D341Med (cell line): ENCODE results near the gene CCDC12.

Source experiments
- DNase-seq: peaks from one replicate; pipeline ENCODE4 v3.0.0; 2012; ENCODE audit warnings: low spot score

Gene CCDC12

DNA sequence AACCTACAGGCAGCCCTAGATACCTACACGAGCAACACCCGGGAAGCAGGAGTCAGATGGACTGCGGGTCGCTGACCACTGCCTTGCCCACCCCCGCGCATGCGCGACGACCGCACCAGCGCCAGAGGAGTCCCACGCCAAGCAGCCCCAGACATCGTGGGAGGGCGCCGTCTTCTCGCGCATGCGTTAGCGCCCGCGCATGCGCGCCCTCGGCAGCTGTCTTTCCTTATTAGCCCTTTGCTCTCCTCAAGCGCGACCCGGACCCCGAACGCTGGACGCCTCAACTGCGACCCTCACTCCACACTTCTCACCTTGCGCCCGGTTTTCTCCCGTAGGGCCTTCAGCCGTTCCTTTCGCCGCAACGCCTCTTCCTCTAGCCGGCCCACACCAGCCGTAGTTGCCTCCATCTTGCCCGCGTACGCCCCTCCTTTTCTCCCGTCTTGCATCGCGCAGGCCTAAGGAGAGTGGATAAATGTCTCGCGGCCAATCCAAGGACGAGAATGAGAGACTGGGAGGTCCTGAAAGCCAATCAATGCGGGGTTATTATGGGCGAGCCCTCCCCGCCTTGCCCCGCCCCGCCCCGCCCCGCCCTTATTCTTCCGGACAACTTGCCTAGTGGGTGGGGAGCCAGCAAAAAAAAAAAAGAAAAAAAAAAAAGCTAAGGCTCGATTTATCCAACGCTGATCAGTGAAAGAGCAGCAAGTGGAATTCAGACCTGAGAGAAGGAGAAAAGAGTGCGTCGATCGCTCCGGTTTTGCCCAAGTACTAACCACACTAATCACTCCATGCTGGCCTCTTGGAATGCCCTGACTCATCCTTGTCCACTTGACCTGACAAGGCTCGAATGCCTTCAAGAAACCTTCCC lies at the start of gene CCDC12:
Gene CCDC12, minus strand, starts transcription at position 420 of the 865 bp plus-strand sequence. Its CDS starts 13 bp downstream, at position 407.
- peak; percentile 95 for DNase-seq

DNA sequence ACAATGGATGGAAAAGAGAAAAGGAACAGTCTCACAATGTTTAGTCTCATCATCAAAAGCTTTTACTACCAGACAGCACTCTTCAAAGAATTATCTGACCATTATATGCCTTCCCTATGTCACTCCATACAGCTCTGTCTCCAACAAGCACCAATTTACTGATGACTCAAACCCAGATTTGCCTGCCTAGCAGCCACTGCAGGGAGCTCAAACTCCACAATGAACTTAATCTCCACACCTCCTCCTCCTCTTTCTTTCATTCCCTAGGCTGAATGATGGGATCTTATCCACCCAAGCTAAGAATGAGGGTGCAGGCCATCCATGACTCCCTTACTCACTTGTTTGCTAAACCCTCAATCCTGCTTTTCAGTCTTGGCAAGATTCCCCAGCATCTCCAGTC lies 48.4 kb upstream of the CCDC12 start:
- no peak for DNase-seq

DNA sequence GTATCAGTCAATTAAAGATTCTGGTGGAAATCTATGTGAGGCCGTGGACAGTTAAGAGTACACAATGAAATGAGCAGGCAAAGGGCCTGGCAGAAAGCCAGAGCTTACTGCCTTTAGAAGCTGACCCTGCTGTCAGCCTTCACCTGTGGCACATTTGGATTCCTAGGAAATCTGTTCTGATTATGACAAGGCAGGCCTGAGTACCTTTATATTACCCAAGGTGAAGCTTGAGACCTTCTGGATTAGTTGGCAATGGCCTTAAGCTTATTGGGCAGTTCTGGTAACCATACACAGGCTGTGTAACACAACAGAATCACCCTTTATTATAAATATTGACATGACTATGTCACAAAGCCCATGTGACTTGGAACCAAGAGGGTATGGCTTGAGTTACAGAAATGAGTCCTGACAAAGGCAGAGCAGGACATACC lies 46.1 kb upstream of the CCDC12 start:
- no peak for DNase-seq

DNA sequence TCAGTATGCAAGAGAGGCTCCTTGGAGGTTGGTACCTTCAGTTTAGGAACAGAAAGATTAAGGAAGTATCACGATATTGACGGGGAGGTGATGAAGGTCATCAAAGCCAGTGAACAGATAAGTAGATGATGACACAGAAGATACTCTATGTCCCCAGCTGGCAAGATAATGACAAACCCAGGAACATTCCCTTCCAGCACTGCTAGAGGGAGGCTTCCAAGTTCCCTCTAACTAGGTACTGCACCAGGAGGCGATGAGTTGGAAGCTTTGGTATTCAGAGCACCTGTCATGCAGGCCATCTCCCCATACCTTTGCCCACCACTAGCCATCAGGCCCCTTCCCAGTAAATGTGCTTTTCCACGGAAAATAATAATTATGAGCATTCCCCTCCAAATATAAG lies 43.8 kb upstream of the CCDC12 start:
- no peak for DNase-seq

DNA sequence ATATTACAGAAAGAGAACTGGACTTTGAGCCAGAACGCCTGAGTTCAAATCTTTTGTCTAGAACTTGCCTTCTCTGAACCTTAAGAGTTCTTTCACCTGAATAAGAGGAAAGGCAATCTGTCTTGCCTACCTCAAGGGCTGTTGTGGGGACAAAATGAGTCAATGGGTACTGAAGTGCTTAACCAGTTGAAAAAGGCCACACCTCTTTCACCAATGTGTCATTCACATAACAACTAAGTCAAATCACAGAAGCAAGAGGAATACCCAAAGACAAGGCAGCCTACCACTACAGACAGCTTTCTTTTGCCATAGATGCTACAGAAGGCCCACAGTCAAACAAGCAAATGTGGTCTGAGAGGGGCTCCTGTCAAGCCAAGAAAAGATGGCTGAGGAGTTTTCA lies 42.7 kb upstream of the CCDC12 start:
- DNase-seq = no peak

DNA sequence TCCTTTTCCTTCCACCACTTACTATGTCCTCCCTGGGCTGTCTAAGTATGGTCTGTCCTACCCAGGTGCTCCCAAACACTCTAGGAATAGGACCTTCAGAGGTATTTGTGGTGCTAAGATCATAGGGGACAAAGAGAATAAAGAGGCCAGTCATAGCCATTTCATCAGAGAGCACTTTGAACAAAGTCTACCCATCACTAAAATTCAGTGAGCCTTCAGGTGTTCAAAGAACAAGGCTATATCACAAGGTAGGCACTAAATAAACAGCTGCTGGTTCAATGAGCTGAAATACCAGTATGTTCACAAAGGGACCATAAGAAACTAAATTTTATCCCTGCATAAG lies 41.7 kb upstream of the CCDC12 start:
- no peak for DNase-seq

DNA sequence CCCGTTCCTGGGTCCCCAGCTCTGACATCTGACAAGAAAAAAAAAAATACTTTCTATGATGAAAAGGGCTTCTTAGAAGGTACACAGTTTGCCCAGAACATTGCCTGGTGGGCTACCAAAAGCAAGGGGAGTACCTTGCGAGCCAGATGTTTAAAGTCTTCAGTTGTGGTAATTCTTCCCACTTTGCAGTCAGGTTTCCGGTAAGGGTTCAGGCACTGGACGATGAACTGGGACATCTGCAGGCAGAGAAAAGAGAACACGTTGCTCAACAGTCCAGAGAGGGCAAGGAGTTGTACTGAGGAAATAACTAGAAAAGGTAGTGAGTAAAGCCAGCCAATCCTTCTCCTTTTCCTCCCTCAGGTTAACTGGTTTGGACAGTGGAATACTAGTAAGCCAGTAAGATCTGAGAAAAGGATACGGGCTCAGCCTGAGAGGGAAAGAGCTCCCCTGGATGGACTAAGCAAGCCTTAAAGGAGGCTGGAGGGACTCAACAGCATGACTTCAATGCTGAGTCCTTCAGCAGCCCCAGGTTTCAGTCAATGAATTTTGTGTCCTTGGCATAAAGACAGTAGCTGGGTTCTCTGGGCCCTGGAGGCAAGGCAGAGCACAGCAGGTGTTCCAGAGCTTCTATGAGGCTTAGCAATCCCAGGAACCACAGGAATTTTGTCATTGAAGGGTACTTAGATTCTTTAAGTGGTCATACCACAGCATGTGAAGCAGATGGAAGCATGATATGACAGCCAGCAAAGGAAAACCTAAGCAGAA lies 41.1 kb upstream of the CCDC12 start:
- DNase-seq = no peak

DNA sequence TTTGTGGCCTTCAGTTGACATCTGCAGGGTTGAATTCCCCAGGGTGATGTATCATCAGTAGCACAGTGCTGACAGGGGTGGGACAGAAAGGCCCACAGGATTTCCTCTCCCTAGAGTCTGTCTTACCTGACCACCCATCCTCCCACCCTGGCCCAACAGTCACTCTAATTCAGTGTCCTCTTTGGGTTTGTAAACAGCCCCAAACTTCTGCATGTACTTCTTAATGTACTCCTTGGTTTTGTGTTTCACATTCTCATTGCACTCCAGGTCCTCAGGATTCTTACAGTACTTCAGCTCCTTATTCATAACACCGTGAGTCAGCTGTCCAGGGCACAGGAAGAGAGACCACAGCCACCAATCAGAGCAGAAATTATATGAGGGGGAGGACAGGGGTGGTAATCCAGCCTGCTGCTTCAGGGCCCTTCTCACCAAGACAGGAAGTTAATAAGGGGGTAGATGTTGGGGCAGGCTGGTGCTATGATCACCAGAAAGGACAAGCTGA lies 40.4 kb upstream of the CCDC12 start:
- no peak for DNase-seq

DNA sequence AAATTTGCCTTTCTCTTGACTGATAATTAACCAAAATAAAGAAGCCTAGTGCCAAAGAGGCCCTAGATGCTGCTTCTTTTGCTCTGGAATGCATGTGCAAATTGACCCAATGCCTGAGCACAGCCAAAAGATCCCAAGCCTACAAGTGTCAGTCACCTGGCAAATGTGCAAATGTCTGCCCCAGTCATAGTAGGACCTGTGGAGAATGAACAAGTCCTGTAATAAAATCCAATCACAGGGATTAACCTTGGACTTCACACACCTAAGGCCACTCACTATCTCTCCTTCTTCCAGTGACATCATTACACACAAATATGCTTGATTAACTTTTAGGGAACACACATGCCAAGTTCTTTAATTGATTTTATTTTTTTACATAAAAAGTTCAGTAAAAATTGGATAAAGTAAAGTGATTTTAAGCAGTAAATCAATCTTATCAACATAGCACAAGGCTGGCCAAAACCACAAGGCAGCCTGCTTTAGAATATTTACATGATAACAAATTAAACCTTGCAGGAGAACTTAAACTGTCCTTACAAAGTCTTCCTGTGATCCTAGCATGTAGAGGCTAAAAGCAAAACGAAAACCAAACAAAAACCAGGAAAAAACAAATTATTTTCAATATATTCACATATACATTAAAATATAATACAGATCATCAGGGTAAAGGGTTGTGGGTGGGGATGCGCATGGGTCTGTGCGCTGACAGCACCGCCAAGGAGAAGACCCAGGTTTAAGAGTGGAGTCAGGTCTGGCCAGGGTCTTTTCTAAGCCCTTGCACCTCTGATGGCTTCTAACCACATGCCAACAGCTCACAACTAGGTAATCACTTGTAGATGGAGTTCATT lies 39.8 kb upstream of the CCDC12 start:
- DNase-seq = no peak

DNA sequence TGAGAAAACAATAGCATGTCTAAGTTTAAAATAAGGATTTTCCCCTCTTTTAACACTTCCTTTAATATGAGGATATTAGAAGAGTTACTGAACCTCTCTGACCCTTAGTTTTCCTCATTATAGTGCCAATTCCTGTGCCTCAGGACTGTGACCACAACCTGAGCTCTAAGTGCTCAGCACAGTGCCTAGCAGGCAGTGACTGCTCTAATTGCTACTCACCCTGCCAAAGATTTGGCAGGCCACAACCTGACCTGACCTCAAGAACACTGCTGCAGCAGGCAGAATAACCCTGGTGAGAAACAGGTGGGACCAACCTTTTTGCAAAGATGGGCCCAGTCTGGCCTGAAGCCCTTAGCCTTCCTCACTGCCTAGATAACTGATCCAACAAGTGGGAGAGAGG lies 38.6 kb upstream of the CCDC12 start:
- DNase-seq = no peak

DNA sequence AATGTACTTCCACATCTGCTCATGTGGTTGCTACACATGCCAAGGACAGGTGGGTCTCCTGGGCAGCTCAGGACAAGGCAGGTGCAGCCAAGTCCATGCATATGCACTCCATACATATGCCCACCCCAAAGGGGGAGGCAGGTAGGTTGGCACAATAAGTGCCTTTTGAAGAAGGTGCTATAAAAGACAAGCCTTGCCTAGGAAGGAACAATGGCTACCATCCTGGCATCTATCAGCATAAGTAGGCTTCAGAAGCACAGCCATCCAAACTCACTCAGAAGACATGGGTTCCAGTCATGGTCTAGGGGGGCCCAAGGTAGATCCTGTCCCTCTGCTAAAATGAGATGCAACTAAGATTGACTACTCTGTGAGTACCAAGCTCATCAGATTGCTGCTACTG lies 37.5 kb upstream of the CCDC12 start:
- DNase-seq = no peak

DNA sequence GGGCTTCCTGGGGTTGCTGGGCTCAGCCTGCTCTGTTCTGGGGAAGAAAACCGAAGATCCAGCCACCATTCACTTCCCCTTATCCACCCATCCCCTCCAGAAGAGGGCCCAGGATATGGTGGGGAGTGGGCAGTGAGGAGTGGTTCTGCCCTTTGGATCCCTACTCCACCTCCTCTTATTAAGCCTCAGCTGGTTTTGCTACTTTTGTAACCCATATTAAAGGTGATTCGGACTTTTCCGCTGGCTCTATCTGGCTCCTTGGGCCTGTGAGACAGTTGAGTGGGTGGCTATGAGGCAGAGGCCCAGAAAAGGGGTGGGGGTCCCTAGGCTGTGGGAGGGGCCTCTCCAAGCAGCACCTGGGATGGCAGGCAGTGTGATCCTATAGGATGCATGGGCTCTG lies 36.7 kb upstream of the CCDC12 start:
- no peak for DNase-seq

DNA sequence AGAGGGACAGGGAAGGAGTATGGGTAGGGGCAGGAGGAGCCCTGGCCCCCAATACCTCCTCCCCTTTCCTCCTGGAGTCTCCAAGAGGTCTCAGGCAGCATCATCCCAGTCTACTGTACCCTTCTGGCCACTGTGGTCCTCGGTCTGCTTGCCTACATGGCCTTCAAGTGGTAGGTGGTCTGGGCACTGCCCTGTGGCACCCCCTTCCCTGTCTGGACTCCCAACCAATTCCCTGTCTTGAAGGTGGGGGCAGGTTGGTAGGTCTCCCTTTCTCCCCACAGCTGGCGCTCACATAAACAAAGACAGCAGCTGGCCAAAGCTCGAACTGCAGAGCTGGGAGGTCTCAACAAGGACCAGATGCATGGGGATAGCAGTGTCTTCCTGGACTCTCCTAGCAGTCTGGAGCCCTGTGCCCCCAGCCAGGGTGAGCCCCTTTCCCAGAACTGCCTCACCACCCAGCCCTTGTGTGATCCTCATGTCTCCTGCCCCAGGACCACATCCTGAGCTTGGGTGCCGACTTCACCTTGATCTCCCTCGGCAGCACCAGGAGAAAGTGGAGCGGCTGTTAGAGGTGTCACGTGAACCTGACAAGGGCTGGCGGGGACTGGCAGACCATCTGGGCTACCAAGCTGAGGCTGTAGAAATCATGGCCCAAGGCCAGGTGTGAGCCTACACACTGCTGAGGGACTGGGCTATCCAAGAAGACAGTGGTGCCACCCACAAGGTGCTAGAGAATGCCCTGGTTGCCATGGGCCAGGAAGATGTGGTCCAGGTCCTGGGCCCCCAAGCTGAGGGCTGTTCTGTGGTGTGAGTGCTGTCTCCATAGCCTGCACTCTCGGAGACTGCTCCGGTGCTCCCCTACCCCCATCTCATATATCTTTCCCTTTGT lies 36.0 kb upstream of the CCDC12 start:
- DNase-seq = no peak

DNA sequence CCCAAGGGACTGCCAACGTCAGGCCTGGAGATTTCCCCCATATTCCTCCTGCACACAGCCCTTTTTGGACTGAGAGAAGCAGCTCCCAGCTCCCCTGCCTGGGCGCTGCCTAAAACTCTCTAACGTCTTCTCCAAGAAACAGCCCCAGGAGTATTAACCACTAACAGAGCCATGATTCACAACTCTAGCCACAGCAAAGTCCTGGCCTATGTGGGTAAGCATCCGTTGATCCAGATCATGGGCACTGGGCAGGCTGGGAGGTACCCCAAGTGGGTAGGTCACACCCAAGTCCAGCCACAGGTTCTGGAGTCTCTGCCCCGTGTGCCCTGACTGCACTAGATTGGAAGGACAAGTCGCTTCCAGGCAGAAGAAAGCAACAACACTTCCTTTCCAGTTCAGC lies 34.8 kb upstream of the CCDC12 start:
- DNase-seq = no peak

DNA sequence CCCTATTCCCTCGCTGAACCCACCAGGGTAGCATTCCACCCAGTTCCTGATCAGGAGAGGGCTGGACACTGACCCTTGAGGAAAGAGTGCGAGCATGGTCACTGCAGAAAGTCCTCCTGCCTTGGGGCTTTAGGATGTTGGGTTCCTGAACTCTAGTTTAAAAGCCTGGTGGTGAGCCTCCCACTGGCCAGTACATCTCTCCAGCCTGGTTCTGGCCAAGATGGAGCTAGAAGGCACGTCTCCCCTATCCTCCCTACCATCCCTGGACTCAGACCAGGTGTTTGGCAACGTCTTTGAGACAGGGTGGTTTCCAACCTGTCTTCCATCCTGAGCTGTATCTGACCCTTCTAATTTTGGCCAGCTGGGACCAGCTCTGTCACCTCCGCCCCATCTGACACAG lies 34.4 kb upstream of the CCDC12 start:
- no peak for DNase-seq

DNA sequence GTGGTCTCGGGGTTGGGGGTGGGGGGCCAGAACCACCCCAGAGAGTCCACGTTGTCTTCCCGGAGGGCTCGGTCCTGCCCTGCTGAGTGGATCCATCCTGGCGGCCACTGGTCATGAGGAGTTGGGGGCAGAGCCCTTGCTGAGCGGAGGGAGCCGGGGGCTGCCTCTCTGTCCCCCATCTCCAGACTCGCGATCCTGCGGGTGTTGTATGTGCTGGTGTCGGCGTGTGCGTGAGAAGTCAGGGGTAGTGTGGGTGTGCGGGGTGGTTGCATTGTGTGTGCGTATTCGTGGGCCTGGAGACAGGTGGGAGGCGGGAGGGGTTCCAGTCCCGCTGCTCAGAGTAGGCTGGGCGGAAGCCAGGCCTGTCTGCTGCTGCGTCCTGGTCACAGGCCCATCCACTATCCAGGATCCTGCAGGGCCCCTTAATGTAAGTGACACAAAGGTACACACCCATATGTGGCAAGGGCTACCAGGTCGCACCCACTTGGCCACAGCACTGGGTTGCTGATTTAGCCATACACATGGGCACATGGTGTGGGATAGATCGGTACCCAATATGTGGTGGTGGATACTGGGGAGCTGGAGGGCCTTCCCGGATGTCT lies 33.7 kb upstream of the CCDC12 start:
- no peak for DNase-seq

DNA sequence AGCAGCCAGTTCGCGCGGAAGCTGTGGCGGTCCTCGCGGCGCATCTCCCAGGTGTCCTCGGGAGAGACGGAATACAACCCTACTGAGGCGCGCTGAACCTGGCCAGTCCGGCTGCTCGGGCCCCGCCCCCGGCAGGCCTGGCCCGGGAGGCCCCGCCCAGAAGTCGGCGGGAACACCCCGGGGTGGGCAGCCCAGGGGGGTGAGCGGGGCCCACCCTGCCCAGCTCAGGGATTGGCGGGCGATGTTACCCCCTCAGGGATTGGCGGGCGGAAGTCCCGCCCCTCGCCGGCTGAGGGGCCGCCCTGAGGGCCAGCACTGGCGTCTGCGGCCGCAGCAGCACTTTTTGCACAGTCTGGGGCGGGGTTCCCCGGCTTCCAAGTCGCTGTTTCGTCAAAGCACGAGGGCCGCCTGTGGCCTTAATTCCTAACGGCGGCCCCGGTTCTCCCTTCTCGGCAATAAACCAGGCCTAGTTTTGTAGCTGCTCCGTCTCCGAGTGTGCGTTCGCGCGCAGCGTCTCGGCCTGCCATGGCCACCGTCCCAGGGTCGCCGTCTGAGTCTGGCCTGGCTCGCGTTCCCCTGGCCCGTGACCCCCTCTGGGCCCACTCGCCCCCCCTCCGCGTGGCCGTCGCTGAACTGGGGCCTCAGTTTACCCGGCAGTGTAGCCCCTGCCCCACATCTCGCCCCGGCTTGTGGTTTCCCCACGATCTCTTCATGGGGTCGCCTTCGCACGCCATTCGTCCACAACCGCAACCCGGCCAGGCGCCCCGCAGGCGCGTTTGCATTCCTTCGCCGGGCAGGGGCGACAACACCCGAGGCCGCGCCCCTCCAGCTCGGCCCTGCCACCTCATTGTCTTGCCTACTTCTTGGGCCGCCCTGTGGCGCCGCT lies 32.9 kb upstream of the CCDC12 start:
- peak; percentile 99 for DNase-seq

DNA sequence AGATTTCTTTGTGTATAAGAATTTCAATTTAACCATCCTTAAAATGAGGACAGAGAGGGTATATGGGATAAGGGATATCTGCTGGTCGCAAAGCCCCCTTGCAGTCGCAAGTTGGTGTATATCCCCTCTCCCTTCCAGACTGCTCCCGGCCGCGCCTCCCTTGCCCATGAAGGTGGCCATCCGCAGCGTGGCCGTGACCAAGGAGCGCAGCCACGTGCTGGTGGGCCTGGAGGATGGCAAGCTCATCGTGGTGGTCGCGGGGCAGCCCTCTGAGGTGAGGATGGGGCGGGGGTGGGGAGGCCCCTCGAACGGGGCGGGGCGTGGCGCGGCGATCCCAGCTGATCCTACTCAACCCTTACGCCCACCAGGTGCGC lies 32.3 kb upstream of the CCDC12 start:
- DNase-seq = no peak

DNA sequence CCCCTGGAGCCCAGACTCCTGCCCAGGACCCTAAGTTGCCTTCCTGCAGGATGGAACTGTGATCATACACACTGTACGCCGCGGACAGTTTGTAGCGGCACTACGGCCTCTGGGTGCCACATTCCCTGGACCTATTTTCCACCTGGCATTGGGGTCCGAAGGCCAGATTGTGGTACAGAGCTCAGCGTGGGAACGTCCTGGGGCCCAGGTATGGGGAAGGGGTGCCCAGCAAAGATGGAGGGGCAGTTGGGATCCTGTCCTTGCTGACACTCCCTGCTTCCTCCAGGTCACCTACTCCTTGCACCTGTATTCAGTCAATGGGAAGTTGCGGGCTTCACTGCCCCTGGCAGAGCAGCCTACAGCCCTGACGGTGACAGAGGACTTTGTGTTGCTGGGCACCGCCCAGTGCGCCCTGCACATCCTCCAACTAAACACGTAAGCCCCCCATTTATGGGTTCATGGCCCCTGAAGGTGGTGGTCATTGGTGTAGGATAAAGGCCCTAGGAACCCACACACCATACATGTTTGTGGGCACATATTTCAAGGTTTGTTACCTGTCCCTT lies 31.8 kb upstream of the CCDC12 start:
- no peak for DNase-seq
